HepG2 (cell line): ENCODE data around the gene LARP1B.

ENCODE experiments used
- HOXA3 ChIP-seq: sonication (generic); formaldehyde crosslinking; IDR thresholded peaks from 2 replicates; pipeline ENCODE4 v1.5.0; 2020; ENCODE audit warnings: missing genetic modification reagents
- KAT8 ChIP-seq: IDR thresholded peaks from 2 replicates; pipeline ENCODE4 v1.6.1; 2016; ENCODE audit warnings: missing genetic modification reagents, missing compliant biosample characterization
- NFIC ChIP-seq: IDR thresholded peaks from 2 replicates; pipeline ENCODE4 v1.6.1; 2012; ENCODE audit warnings: mild to moderate bottlenecking, low read length, inconsistent platforms
- ZNF891 ChIP-seq: sonication (generic); formaldehyde crosslinking; IDR thresholded peaks from 2 replicates; pipeline ENCODE4 v1.5.0; 2020; ENCODE audit warnings: mild to moderate bottlenecking, missing genetic modification reagents
- TF ChIP-seq, protein P1 (sequence below): sonication (generic); formaldehyde crosslinking; IDR thresholded peaks from 2 replicates; pipeline ENCODE4 v1.4.0; 2020; ENCODE audit warnings: missing genetic modification reagents
- TF ChIP-seq, protein P2 (sequence below): sonication (generic); formaldehyde crosslinking; IDR thresholded peaks from 2 replicates; pipeline ENCODE4 v1.4.0; 2020; ENCODE audit warnings: missing genetic modification reagents, mild to moderate bottlenecking, borderline replicate concordance
- TF ChIP-seq, protein P3 (sequence below): sonication (generic); formaldehyde crosslinking; conservative IDR thresholded peaks from 2 replicates; pipeline ENCODE4 v1.8.1; 2023; ENCODE audit warnings: missing genetic modification reagents

DNA sequence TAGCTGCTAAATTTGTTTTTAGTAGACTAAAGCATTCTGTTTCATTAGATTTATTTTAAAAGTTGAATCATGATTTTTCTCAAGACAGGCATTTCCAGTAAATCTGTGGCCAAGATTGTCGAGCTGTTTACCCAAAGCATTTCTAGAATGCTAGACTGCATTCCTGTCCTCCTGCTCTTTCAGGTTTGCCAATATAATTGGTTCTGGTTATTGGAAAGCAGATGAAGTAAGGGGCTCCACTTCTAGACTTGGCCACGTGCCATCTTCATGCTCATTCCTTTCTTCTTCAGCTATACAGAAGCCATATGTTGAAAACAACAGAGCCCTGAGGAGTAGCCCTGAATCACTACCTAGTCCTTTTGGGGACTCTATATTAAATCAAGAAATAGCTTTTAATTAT is 164.0 kb downstream of the LARP1B start:
- TF ChIP-seq NFIC, result no peak
- TF ChIP-seq HOXA3 (CRISPR knock-in tag), result no peak
- TF ChIP-seq, protein P1, sequence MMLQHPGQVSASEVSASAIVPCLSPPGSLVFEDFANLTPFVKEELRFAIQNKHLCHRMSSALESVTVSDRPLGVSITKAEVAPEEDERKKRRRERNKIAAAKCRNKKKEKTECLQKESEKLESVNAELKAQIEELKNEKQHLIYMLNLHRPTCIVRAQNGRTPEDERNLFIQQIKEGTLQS, result no peak
- TF ChIP-seq, protein P2, sequence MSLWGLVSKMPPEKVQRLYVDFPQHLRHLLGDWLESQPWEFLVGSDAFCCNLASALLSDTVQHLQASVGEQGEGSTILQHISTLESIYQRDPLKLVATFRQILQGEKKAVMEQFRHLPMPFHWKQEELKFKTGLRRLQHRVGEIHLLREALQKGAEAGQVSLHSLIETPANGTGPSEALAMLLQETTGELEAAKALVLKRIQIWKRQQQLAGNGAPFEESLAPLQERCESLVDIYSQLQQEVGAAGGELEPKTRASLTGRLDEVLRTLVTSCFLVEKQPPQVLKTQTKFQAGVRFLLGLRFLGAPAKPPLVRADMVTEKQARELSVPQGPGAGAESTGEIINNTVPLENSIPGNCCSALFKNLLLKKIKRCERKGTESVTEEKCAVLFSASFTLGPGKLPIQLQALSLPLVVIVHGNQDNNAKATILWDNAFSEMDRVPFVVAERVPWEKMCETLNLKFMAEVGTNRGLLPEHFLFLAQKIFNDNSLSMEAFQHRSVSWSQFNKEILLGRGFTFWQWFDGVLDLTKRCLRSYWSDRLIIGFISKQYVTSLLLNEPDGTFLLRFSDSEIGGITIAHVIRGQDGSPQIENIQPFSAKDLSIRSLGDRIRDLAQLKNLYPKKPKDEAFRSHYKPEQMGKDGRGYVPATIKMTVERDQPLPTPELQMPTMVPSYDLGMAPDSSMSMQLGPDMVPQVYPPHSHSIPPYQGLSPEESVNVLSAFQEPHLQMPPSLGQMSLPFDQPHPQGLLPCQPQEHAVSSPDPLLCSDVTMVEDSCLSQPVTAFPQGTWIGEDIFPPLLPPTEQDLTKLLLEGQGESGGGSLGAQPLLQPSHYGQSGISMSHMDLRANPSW (CRISPR knock-in tag), result no peak
- no peak for TF ChIP-seq KAT8 (CRISPR knock-in tag)
- TF ChIP-seq, protein P3, sequence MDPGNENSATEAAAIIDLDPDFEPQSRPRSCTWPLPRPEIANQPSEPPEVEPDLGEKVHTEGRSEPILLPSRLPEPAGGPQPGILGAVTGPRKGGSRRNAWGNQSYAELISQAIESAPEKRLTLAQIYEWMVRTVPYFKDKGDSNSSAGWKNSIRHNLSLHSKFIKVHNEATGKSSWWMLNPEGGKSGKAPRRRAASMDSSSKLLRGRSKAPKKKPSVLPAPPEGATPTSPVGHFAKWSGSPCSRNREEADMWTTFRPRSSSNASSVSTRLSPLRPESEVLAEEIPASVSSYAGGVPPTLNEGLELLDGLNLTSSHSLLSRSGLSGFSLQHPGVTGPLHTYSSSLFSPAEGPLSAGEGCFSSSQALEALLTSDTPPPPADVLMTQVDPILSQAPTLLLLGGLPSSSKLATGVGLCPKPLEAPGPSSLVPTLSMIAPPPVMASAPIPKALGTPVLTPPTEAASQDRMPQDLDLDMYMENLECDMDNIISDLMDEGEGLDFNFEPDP (CRISPR knock-in tag), result no peak
- TF ChIP-seq ZNF891 (CRISPR knock-in tag), result no peak
